ENCODE data around the gene SEH1L. TPM values are rescaled to one million over a fixed set of nuclear protein-coding genes. Genes with fewer than 3 reads are reported as not detected.
"Not testable (repeated sequence)": the region's sequence is repeated elsewhere in the genome, so short reads cannot be mapped to it uniquely, and the experiment has no call there.

The SEH1L gene, protein sequence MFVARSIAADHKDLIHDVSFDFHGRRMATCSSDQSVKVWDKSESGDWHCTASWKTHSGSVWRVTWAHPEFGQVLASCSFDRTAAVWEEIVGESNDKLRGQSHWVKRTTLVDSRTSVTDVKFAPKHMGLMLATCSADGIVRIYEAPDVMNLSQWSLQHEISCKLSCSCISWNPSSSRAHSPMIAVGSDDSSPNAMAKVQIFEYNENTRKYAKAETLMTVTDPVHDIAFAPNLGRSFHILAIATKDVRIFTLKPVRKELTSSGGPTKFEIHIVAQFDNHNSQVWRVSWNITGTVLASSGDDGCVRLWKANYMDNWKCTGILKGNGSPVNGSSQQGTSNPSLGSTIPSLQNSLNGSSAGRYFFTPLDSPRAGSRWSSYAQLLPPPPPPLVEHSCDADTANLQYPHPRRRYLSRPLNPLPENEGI
- total RNA-seq (40.6 and 43.9 TPM in 2 replicates), polyA plus RNA-seq (52.7 and 56.0 TPM in 2 replicates), polyA minus RNA-seq (ENCODE audit: low replicate concordance) (24.6 and 92.8 TPM in 2 replicates)
- 37.5 and 38.7 TPM in 2 replicates for polyA plus RNA-seq (2012)

DNA sequence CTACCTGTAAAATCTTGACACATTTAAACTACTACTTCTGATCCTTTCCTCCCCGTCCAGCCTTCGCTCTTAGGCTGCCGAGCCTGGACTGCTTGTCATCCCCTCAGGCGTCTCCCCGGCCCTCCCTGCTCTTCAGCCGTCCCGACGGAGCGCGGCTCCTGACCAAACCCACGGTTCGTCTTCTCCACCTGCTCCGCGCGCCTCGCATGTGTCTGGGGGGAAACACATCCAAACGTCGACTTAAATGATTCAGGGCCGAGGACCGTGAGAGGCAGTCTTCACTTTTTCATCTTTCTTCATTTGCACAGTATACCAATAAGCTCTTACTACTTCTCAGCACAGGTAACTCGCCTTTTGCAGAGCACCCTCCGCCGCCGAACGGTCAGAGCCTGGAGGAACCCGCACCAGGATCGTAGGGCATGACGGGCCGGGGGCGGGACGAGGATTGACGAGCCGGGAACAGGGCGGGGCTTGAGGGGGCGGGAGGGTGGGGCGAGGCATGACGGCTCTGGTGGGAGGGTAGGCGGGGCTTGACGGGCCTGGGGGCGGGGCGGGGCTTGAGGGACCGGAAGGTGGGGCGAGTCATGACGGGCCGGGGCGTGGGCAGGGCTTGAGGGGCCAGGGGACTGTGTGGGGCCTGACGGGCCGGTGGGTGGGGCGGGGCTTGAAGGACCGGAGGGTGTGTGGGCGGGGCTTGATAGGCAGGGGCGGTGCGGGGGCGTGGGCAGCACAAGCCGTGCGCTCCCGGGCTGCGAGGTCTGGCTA, at the start of gene SEH1L:
SEH1L (plus strand) TSS at position 727 of the 765 bp plus-strand sequence. CDS start 111 bp downstream, outside the sequence.
- Histone ChIP-seq H3K27ac (ENCODE audit: insufficient read depth, low read length) (peak within 1 kb of the TSS; percentile 100), H3K4me3 (replicated peaks in 1 of 4; ENCODE audit: control extremely low read depth in 1 of 4, insufficient read depth in 1 of 4, low read depth in 3 of 4, low read length in 4 of 4) (peak within 1 kb of the TSS; percentile 86 to 99 (median 94)), H3K4me1 (ENCODE audit: control insufficient read depth, extremely low read depth, insufficient read depth, low read length) (peaks cover 9% of the 10 kb centered on the region), H3K27me3 (ENCODE audit: control insufficient read depth, insufficient read depth, low read length) (no peaks in the 10 kb centered on the region), H3K9me3 (ENCODE audit: control insufficient read depth, insufficient read depth, low read depth, low read length) (no peaks in the 10 kb centered on the region), H3K36me3 (ENCODE audit: control insufficient read depth, insufficient read depth, low read length) (peaks cover 2% of the 10 kb centered on the region), H3K4me2 (ENCODE audit: extremely low read depth, insufficient read depth, low read length) (peak within 1 kb of the TSS; percentile 97), H3K9ac (ENCODE audit: insufficient read depth, low read length) (peak within 1 kb of the TSS; percentile 99), H3K79me2 (ENCODE audit: control insufficient read depth, insufficient read depth, low read length) (peaks cover 24% of the 10 kb centered on the region), H2AFZ (ENCODE audit: low read length) (peak within 1 kb of the TSS; percentile 83), H4K20me1 (ENCODE audit: control insufficient read depth, extremely low read depth, insufficient read depth, low read length) (no peaks in the 10 kb centered on the region)
- TF ChIP-seq, protein P1, sequence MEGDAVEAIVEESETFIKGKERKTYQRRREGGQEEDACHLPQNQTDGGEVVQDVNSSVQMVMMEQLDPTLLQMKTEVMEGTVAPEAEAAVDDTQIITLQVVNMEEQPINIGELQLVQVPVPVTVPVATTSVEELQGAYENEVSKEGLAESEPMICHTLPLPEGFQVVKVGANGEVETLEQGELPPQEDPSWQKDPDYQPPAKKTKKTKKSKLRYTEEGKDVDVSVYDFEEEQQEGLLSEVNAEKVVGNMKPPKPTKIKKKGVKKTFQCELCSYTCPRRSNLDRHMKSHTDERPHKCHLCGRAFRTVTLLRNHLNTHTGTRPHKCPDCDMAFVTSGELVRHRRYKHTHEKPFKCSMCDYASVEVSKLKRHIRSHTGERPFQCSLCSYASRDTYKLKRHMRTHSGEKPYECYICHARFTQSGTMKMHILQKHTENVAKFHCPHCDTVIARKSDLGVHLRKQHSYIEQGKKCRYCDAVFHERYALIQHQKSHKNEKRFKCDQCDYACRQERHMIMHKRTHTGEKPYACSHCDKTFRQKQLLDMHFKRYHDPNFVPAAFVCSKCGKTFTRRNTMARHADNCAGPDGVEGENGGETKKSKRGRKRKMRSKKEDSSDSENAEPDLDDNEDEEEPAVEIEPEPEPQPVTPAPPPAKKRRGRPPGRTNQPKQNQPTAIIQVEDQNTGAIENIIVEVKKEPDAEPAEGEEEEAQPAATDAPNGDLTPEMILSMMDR (conservative IDR thresholded peaks at IDR 0.05 in 1 of 2, IDR thresholded peaks at IDR 0.05 in 1 of 2; ENCODE audit: low read depth in 1 of 2, low read length in 2 of 2): no peak
- TF ChIP-seq EZH2 (IDR thresholded peaks at IDR 0.05; ENCODE audit: low read length, missing control alignments): no peak
- peak; percentile 96 to 99 for DNase-seq (ENCODE audit: low read depth in 2 of 2)

DNA sequence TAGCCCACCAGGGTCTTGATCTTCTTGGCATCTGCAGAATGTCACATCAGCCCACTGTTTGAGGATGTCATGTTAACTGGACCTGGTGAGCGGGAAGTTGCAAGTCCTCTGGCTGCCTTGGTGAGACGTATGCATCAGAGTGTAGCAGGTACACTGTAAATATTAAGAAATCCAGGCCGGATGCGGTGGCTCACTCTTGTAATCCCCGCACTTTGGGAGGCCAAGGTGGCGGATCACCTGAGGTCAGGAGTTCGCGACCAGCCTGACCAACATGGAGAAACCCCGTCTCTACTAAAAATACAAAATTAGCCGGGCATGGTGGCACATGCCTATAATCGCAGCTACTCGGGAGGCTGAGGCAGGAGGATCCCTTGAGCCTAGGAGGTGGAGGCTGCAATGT, 46.6 kb upstream of the SEH1L start:
- not testable (repeated sequence) for DNase-seq (ENCODE audit: low read depth in 2 of 2)

DNA sequence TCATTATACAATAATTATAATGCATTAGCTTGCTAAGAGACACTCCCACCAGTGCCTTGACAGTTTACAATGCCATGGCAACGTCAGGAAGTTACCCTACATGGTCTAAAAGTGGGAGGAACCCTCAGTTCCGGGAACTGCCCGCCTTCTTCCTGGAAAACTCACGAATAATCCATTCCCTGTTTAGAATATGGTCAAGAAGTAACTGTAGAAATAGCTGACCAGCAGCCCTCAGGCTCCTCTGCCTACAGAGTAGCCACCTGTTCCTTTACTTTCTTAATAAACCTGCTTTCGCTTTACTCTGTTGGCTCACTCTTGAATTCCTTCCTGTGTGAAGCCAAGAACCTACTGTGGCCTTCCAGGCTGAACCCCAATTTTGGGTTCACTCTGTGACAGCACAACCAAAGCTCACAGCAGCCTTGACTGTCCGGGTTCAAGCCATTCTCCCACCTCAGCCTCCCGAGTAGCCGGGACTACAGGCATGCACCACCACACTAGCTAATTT, 43.7 kb upstream of the SEH1L start:
- no peak overlapping the region for H3K4me3 ChIP-seq (replicated peaks in 1 of 4; ENCODE audit: control extremely low read depth in 1 of 4, insufficient read depth in 1 of 4, low read depth in 3 of 4, low read length in 4 of 4)
- H3K36me3 ChIP-seq (ENCODE audit: control insufficient read depth, insufficient read depth, low read length): no peaks in the 10 kb centered on the region
- peak; percentile 20 to 50 for DNase-seq (ENCODE audit: low read depth in 2 of 2)
- H3K79me2 ChIP-seq (ENCODE audit: control insufficient read depth, insufficient read depth, low read length): no peaks in the 10 kb centered on the region
- H3K27ac ChIP-seq (ENCODE audit: insufficient read depth, low read length): no peak overlapping the region
- no peak for TF ChIP-seq EZH2 (IDR thresholded peaks at IDR 0.05; ENCODE audit: low read length, missing control alignments)
- TF ChIP-seq, protein P1 (conservative IDR thresholded peaks at IDR 0.05 in 1 of 2, IDR thresholded peaks at IDR 0.05 in 1 of 2; ENCODE audit: low read depth in 1 of 2, low read length in 2 of 2): no peak
- H4K20me1 ChIP-seq (ENCODE audit: control insufficient read depth, extremely low read depth, insufficient read depth, low read length): no peaks in the 10 kb centered on the region
- H3K9ac ChIP-seq (ENCODE audit: insufficient read depth, low read length): no peak overlapping the region
- H2AFZ ChIP-seq (ENCODE audit: low read length): peak overlapping the region; percentile 43
- H3K9me3 ChIP-seq (ENCODE audit: control insufficient read depth, insufficient read depth, low read depth, low read length): no peaks in the 10 kb centered on the region
- peak overlapping the region; percentile 23 for H3K4me2 ChIP-seq (ENCODE audit: extremely low read depth, insufficient read depth, low read length)
- peaks cover 2% of the 10 kb centered on the region for H3K27me3 ChIP-seq (ENCODE audit: control insufficient read depth, insufficient read depth, low read length)
- H3K4me1 ChIP-seq (ENCODE audit: control insufficient read depth, extremely low read depth, insufficient read depth, low read length): peaks cover 3% of the 10 kb centered on the region

More for the DNA sequence above, 46.6 kb upstream of the SEH1L start:
- not testable (repeated sequence) for H3K9ac ChIP-seq (ENCODE audit: insufficient read depth, low read length); H2AFZ ChIP-seq (ENCODE audit: low read length); H3K36me3 ChIP-seq (ENCODE audit: control insufficient read depth, insufficient read depth, low read length); H3K4me2 ChIP-seq (ENCODE audit: extremely low read depth, insufficient read depth, low read length); H3K79me2 ChIP-seq (ENCODE audit: control insufficient read depth, insufficient read depth, low read length); H3K4me3 ChIP-seq (replicated peaks in 1 of 4; ENCODE audit: control extremely low read depth in 1 of 4, insufficient read depth in 1 of 4, low read depth in 3 of 4, low read length in 4 of 4); H3K27ac ChIP-seq (ENCODE audit: insufficient read depth, low read length); H4K20me1 ChIP-seq (ENCODE audit: control insufficient read depth, extremely low read depth, insufficient read depth, low read length); H3K4me1 ChIP-seq (ENCODE audit: control insufficient read depth, extremely low read depth, insufficient read depth, low read length); H3K9me3 ChIP-seq (ENCODE audit: control insufficient read depth, insufficient read depth, low read depth, low read length); H3K27me3 ChIP-seq (ENCODE audit: control insufficient read depth, insufficient read depth, low read length)

All from fibroblast of lung (primary cell).